ENCODE measurements around the gene LAMA3. TPM values are rescaled to one million over a fixed set of nuclear protein-coding genes. Genes with fewer than 3 reads are reported as not detected.

The LAMA3 gene
- total and polyA plus RNA-seq, 9 donors, result 2.9 to 44.9 (median 14.8) TPM

DNA sequence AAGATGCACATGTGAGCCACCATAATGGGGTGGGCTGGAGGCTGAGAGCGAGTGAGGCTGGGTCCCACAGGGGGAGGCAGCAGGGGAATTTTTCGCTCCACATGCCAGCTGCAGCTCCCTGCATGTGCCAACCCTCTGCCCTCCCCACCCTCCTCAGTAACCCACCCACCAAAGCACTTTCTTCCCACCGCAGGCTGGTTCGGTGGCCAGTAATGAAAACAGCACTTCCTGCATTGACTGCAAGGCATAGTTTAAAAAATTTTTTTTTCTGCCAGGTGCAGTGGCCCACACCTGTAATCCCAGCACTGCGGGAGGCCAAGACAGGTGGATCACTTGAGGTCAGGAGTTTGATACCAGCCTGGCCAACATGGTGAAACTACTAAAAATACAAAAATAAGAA is 177.8 kb downstream of the LAMA3 start:
- 95 to 96% (median 95%) methylated on average over 5 of the region's 5 CpGs for WGBS, 3 donors

DNA sequence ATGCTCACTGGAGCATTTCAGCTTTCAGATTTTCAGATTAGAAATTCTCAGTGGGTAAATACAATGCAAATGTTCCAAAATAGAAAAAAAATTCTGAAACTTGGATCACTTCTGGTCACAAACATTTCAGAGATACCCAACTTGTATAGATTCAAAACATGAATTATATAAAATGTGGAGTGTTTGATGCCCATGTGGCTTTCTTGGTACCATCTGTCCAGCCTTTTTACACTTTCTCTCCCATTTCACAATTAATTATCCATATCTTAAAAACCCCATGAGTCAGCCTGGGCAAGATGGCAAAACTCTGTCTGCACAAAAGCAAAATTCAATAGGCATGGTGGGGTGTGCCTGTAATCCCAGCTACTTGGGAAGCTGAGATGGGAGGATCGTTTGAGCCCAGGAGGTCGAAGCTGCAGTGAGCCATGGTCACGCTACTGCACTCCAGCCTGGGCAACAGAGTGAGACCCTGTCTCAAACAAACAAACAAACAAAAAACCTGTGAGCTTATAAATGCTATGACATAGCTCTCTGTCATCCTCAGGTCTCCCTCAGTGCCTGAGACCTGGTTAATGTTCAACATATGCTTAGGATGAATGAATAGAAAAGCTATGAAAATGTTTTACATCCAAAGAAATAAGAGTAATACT is 179.0 kb downstream of the LAMA3 start:
- 92 to 94% (median 93%) methylated on average over 3 of the region's 3 CpGs for WGBS, 3 donors

More for the DNA sequence above, 177.8 kb downstream of the LAMA3 start:
- no peaks in the 10 kb centered on the region for H3K27me3 ChIP-seq
- H3K9me3 ChIP-seq, result no peaks in the 10 kb centered on the region
- H3K4me1 ChIP-seq (ENCODE audit: insufficient read depth), result no peaks in the 10 kb centered on the region
- DNase-seq, result no peak
- no peaks in the 10 kb centered on the region for H3K36me3 ChIP-seq
- no peak overlapping the region for H3K27ac ChIP-seq
- intact Hi-C loops (cut with DNase I), result no loop called here
- H3K4me3 ChIP-seq, result no peak overlapping the region
- TF ChIP-seq EP300 (IDR thresholded peaks at IDR 0.05) (no peak), CTCF (IDR thresholded peaks at IDR 0.05) (no peak), POLR2A (IDR thresholded peaks at IDR 0.05) (no peak)

GRCh38 chr18:23870676-23871380 is 181.6 kb downstream of the LAMA3 start:
- intact Hi-C loops (cut with DNase I), result no loop called here
- H3K27me3 ChIP-seq, result no peaks in the 10 kb centered on the region
- H3K4me3 ChIP-seq, result no peak overlapping the region
- TF ChIP-seq CTCF (IDR thresholded peaks at IDR 0.05) (no peak), EP300 (IDR thresholded peaks at IDR 0.05) (no peak), POLR2A (IDR thresholded peaks at IDR 0.05) (no peak)
- H3K36me3 ChIP-seq, result no peaks in the 10 kb centered on the region
- no peak overlapping the region for H3K27ac ChIP-seq
- no peak for DNase-seq
- WGBS, 3 donors, result 82 to 84% (median 83%) methylated on average over 6 of the region's 6 CpGs
- H3K9me3 ChIP-seq, result no peaks in the 10 kb centered on the region
- no peaks in the 10 kb centered on the region for H3K4me1 ChIP-seq (ENCODE audit: insufficient read depth)

More for the DNA sequence above, 179.0 kb downstream of the LAMA3 start:
- no peak for DNase-seq
- H3K27me3 ChIP-seq, result no peaks in the 10 kb centered on the region
- H3K36me3 ChIP-seq, result no peaks in the 10 kb centered on the region
- H3K4me3 ChIP-seq, result no peak overlapping the region
- TF ChIP-seq EP300 (IDR thresholded peaks at IDR 0.05) (no peak), CTCF (IDR thresholded peaks at IDR 0.05) (no peak), POLR2A (IDR thresholded peaks at IDR 0.05) (no peak)
- no peaks in the 10 kb centered on the region for H3K4me1 ChIP-seq (ENCODE audit: insufficient read depth)
- H3K27ac ChIP-seq, result no peak overlapping the region
- no peaks in the 10 kb centered on the region for H3K9me3 ChIP-seq
- intact Hi-C loops (cut with DNase I), result no loop called here

- TF ChIP-seq CTCF (IDR thresholded peaks at IDR 0.05) (no peak), EP300 (IDR thresholded peaks at IDR 0.05) (no peak), POLR2A (IDR thresholded peaks at IDR 0.05) (no peak)
- no peaks in the 10 kb centered on the region for H3K27me3 ChIP-seq
- no peaks in the 10 kb centered on the region for H3K36me3 ChIP-seq
- DNase-seq, result no peak
- no peak overlapping the region for H3K27ac ChIP-seq
- H3K4me1 ChIP-seq (ENCODE audit: insufficient read depth), result no peaks in the 10 kb centered on the region
- WGBS, 3 donors, result 70 to 77% (median 76%) methylated on average over 7 of the region's 7 CpGs
- no peaks in the 10 kb centered on the region for H3K9me3 ChIP-seq
- intact Hi-C loops (cut with DNase I), result no loop called here
- H3K4me3 ChIP-seq, result no peak overlapping the region
Observed at GRCh38 chr18:23871410-23871809, 182.2 kb downstream of the LAMA3 start.
